Measurements from ENCODE around the gene IFIT5.
"Not testable (repeated sequence)": the region's sequence is repeated elsewhere in the genome, so short reads cannot be mapped to it uniquely, and the experiment has no call there.

Gene IFIT5

GRCh38 chr10:89414146-89414878, at the start of gene IFIT5:
Gene IFIT5 (plus strand): TSS chr10:89414568. CDS start chr10:89414799, 231 bp downstream.
- DNase-seq (ENCODE audit: low read depth, low spot score), result peak; percentile 40

- DNase-seq (ENCODE audit: low read depth, low spot score), result no peak
Measured at GRCh38 chr10:89367529-89367928, 46.8 kb upstream of the IFIT5 start.

GRCh38 chr10:89368129-89368528, 46.2 kb upstream of the IFIT5 start:
- DNase-seq (ENCODE audit: low read depth, low spot score), result no peak

- no peak for DNase-seq (ENCODE audit: low read depth, low spot score)
Measured at GRCh38 chr10:89369156-89370105, 44.9 kb upstream of the IFIT5 start.

- DNase-seq (ENCODE audit: low read depth, low spot score), result no peak
Measured at GRCh38 chr10:89371079-89371478, 43.3 kb upstream of the IFIT5 start.

GRCh38 chr10:89371987-89372386, 42.4 kb upstream of the IFIT5 start:
- no peak for DNase-seq (ENCODE audit: low read depth, low spot score)

- DNase-seq (ENCODE audit: low read depth, low spot score), result no peak
Measured at GRCh38 chr10:89373916-89374711, 40.3 kb upstream of the IFIT5 start.

GRCh38 chr10:89374713-89375141, 39.6 kb upstream of the IFIT5 start:
- no peak for DNase-seq (ENCODE audit: low read depth, low spot score)

- DNase-seq (ENCODE audit: low read depth, low spot score), result no peak
Measured at GRCh38 chr10:89377705-89378637, 36.4 kb upstream of the IFIT5 start, which contains the start of gene IFIT1B. Gene IFIT1B (plus strand): TSS chr10:89378056. CDS start chr10:89378136, 80 bp downstream.

- no peak for DNase-seq (ENCODE audit: low read depth, low spot score)
Measured at GRCh38 chr10:89379103-89379502, 35.3 kb upstream of the IFIT5 start.

GRCh38 chr10:89382757-89383156, 31.6 kb upstream of the IFIT5 start:
- no peak for DNase-seq (ENCODE audit: low read depth, low spot score)

- no peak for DNase-seq (ENCODE audit: low read depth, low spot score)
Measured at GRCh38 chr10:89384474-89385340, 29.7 kb upstream of the IFIT5 start.

GRCh38 chr10:89388806-89389205, 25.6 kb upstream of the IFIT5 start:
- DNase-seq (ENCODE audit: low read depth, low spot score), result no peak

- DNase-seq (ENCODE audit: low read depth, low spot score), result no peak
Measured at GRCh38 chr10:89389254-89389653, 25.1 kb upstream of the IFIT5 start.

- no peak for DNase-seq (ENCODE audit: low read depth, low spot score)
Measured at GRCh38 chr10:89390476-89391225, 23.7 kb upstream of the IFIT5 start.

- not testable (repeated sequence) for DNase-seq (ENCODE audit: low read depth, low spot score)
Measured at GRCh38 chr10:89391226-89391576, 23.2 kb upstream of the IFIT5 start.

GRCh38 chr10:89391907-89392756, 22.2 kb upstream of the IFIT5 start, which contains the start of gene IFIT1:
Gene IFIT1 (plus strand): TSS chr10:89392623. CDS start chr10:89392713, 90 bp downstream.
- no peak for DNase-seq (ENCODE audit: low read depth, low spot score)

GRCh38 chr10:89392974-89393373, 21.4 kb upstream of the IFIT5 start:
- DNase-seq (ENCODE audit: low read depth, low spot score), result no peak
